ENCODE results near the gene RAB11FIP3. TPM values are rescaled to one million over a fixed set of nuclear protein-coding genes. Genes with fewer than 3 reads are reported as not detected.
A peak's percentile ranks its signal among the peaks of the same experiment; 100 is the strongest.

The RAB11FIP3 gene
- polyA plus RNA-seq, 1 donor = 114 TPM

- Histone ChIP-seq H3K4me1 (ENCODE audit: control insufficient read depth, insufficient read depth, low read length) (peaks cover 13% of the 10 kb centered on the region), H3K27ac (ENCODE audit: low read length) (peak overlapping the region; percentile 89), H3K9me3 (ENCODE audit: control insufficient read depth, low read depth, low read length) (no peaks in the 10 kb centered on the region), H3K4me3 (ENCODE audit: low read length) (peak overlapping the region; percentile 63), H3K36me3 (ENCODE audit: control insufficient read depth, insufficient read depth, low read length) (peaks cover 3% of the 10 kb centered on the region), H3K27me3 (ENCODE audit: control insufficient read depth, insufficient read depth, low read length) (no peaks in the 10 kb centered on the region)
- no peak for DNase-seq
- no CpG with 5 or more reads among the region's 31 CpGs for WGBS (ENCODE audit: insufficient coverage, low lambda C conversion rate)
Measured at GRCh38 chr16:424623-425081, 797 bp upstream of the RAB11FIP3 start.

- peaks cover 13% of the 10 kb centered on the region for H3K4me1 ChIP-seq (ENCODE audit: control insufficient read depth, insufficient read depth, low read length)
- no peak overlapping the region for H3K27ac ChIP-seq (ENCODE audit: low read length)
- H3K9me3 ChIP-seq (ENCODE audit: control insufficient read depth, low read depth, low read length) = no peaks in the 10 kb centered on the region
- peak overlapping the region; percentile 63 for H3K4me3 ChIP-seq (ENCODE audit: low read length)
- DNase-seq = peak in 1 of 2 donors; percentile 48
- peaks cover 3% of the 10 kb centered on the region for H3K36me3 ChIP-seq (ENCODE audit: control insufficient read depth, insufficient read depth, low read length)
- no CpG with 5 or more reads among the region's 63 CpGs for WGBS (ENCODE audit: insufficient coverage, low lambda C conversion rate)
- no peaks in the 10 kb centered on the region for H3K27me3 ChIP-seq (ENCODE audit: control insufficient read depth, insufficient read depth, low read length)
Measured at GRCh38 chr16:425740-426114, 278 bp downstream of the RAB11FIP3 start.

GRCh38 chr16:426115-426905 lies 861 bp downstream of the RAB11FIP3 start:
- Histone ChIP-seq H3K9me3 (ENCODE audit: control insufficient read depth, low read depth, low read length) (no peaks in the 10 kb centered on the region), H3K27ac (ENCODE audit: low read length) (peak overlapping the region; percentile 54), H3K4me3 (ENCODE audit: low read length) (peak overlapping the region; percentile 88)

GRCh38 chr16:426906-427249 lies 1.4 kb downstream of the RAB11FIP3 start:
- H3K4me3 ChIP-seq (ENCODE audit: low read length) = peak overlapping the region; percentile 88
- peaks cover 13% of the 10 kb centered on the region for H3K4me1 ChIP-seq (ENCODE audit: control insufficient read depth, insufficient read depth, low read length)
- H3K27me3 ChIP-seq (ENCODE audit: control insufficient read depth, insufficient read depth, low read length) = no peaks in the 10 kb centered on the region
- no peaks in the 10 kb centered on the region for H3K9me3 ChIP-seq (ENCODE audit: control insufficient read depth, low read depth, low read length)
- peak overlapping the region; percentile 54 for H3K27ac ChIP-seq (ENCODE audit: low read length)
- no CpG with 5 or more reads among the region's 13 CpGs for WGBS (ENCODE audit: insufficient coverage, low lambda C conversion rate)
- peaks cover 5% of the 10 kb centered on the region for H3K36me3 ChIP-seq (ENCODE audit: control insufficient read depth, insufficient read depth, low read length)
- peak in 1 of 2 donors; percentile 41 for DNase-seq

More at GRCh38 chr16:426115-426905, 861 bp downstream of the RAB11FIP3 start:
- peak in 1 of 2 donors; percentile 51 for DNase-seq
- Histone ChIP-seq H3K4me1 (ENCODE audit: control insufficient read depth, insufficient read depth, low read length) (peaks cover 13% of the 10 kb centered on the region), H3K36me3 (ENCODE audit: control insufficient read depth, insufficient read depth, low read length) (peaks cover 5% of the 10 kb centered on the region), H3K27me3 (ENCODE audit: control insufficient read depth, insufficient read depth, low read length) (no peaks in the 10 kb centered on the region)
- no CpG with 5 or more reads among the region's 97 CpGs for WGBS (ENCODE audit: insufficient coverage, low lambda C conversion rate)

- Histone ChIP-seq H3K27ac (ENCODE audit: low read length) (peak overlapping the region; percentile 54), H3K4me1 (ENCODE audit: control insufficient read depth, insufficient read depth, low read length) (peaks cover 13% of the 10 kb centered on the region)
- WGBS (ENCODE audit: insufficient coverage, low lambda C conversion rate) = no CpG with 5 or more reads among the region's 10 CpGs
Measured at GRCh38 chr16:427250-427649, 1.8 kb downstream of the RAB11FIP3 start.

GRCh38 chr16:430904-431303 lies 5.5 kb downstream of the RAB11FIP3 start:
- Histone ChIP-seq H3K27ac (ENCODE audit: low read length) (no peak overlapping the region), H3K9me3 (ENCODE audit: control insufficient read depth, low read depth, low read length) (no peaks in the 10 kb centered on the region), H3K27me3 (ENCODE audit: control insufficient read depth, insufficient read depth, low read length) (no peaks in the 10 kb centered on the region), H3K36me3 (ENCODE audit: control insufficient read depth, insufficient read depth, low read length) (peaks cover 10% of the 10 kb centered on the region), H3K4me3 (ENCODE audit: low read length) (no peak overlapping the region), H3K4me1 (ENCODE audit: control insufficient read depth, insufficient read depth, low read length) (peaks cover 6% of the 10 kb centered on the region)
- DNase-seq = no peak
- no CpG with 5 or more reads among the region's 7 CpGs for WGBS (ENCODE audit: insufficient coverage, low lambda C conversion rate)

More at GRCh38 chr16:427250-427649, 1.8 kb downstream of the RAB11FIP3 start:
- Histone ChIP-seq H3K9me3 (ENCODE audit: control insufficient read depth, low read depth, low read length) (no peaks in the 10 kb centered on the region), H3K36me3 (ENCODE audit: control insufficient read depth, insufficient read depth, low read length) (peaks cover 5% of the 10 kb centered on the region), H3K27me3 (ENCODE audit: control insufficient read depth, insufficient read depth, low read length) (no peaks in the 10 kb centered on the region), H3K4me3 (ENCODE audit: low read length) (peak overlapping the region; percentile 88)
- DNase-seq = peak; percentile 15 to 51

GRCh38 chr16:440627-441026 lies 15.2 kb downstream of the RAB11FIP3 start:
- peaks cover 21% of the 10 kb centered on the region for H3K36me3 ChIP-seq (ENCODE audit: control insufficient read depth, insufficient read depth, low read length)
- no peaks in the 10 kb centered on the region for H3K27me3 ChIP-seq (ENCODE audit: control insufficient read depth, insufficient read depth, low read length)
- no peaks in the 10 kb centered on the region for H3K9me3 ChIP-seq (ENCODE audit: control insufficient read depth, low read depth, low read length)
- no peak overlapping the region for H3K27ac ChIP-seq (ENCODE audit: low read length)
- WGBS (ENCODE audit: insufficient coverage, low lambda C conversion rate) = no CpG with 5 or more reads among the region's 6 CpGs
- DNase-seq = no peak
- H3K4me3 ChIP-seq (ENCODE audit: low read length) = no peak overlapping the region
- no peaks in the 10 kb centered on the region for H3K4me1 ChIP-seq (ENCODE audit: control insufficient read depth, insufficient read depth, low read length)

GRCh38 chr16:441447-441846 lies 16.0 kb downstream of the RAB11FIP3 start:
- no peaks in the 10 kb centered on the region for H3K9me3 ChIP-seq (ENCODE audit: control insufficient read depth, low read depth, low read length)
- WGBS (ENCODE audit: insufficient coverage, low lambda C conversion rate) = no CpG with 5 or more reads among the region's 6 CpGs
- H3K4me3 ChIP-seq (ENCODE audit: low read length) = no peak overlapping the region
- H3K27me3 ChIP-seq (ENCODE audit: control insufficient read depth, insufficient read depth, low read length) = no peaks in the 10 kb centered on the region
- no peaks in the 10 kb centered on the region for H3K4me1 ChIP-seq (ENCODE audit: control insufficient read depth, insufficient read depth, low read length)
- no peak overlapping the region for H3K27ac ChIP-seq (ENCODE audit: low read length)
- DNase-seq = no peak
- H3K36me3 ChIP-seq (ENCODE audit: control insufficient read depth, insufficient read depth, low read length) = peaks cover 20% of the 10 kb centered on the region

GRCh38 chr16:442976-443375 lies 17.5 kb downstream of the RAB11FIP3 start:
- WGBS (ENCODE audit: insufficient coverage, low lambda C conversion rate) = 94% methylated on average over 2 of the region's 6 CpGs
- DNase-seq = no peak
- Histone ChIP-seq H3K36me3 (ENCODE audit: control insufficient read depth, insufficient read depth, low read length) (peaks cover 18% of the 10 kb centered on the region), H3K9me3 (ENCODE audit: control insufficient read depth, low read depth, low read length) (no peaks in the 10 kb centered on the region), H3K4me1 (ENCODE audit: control insufficient read depth, insufficient read depth, low read length) (no peaks in the 10 kb centered on the region), H3K27ac (ENCODE audit: low read length) (no peak overlapping the region), H3K27me3 (ENCODE audit: control insufficient read depth, insufficient read depth, low read length) (no peaks in the 10 kb centered on the region), H3K4me3 (ENCODE audit: low read length) (no peak overlapping the region)

- no peak for DNase-seq
- no CpG with 5 or more reads among the region's 10 CpGs for WGBS (ENCODE audit: insufficient coverage, low lambda C conversion rate)
- no peak overlapping the region for H3K4me3 ChIP-seq (ENCODE audit: low read length)
- H3K27ac ChIP-seq (ENCODE audit: low read length) = no peak overlapping the region
- H3K4me1 ChIP-seq (ENCODE audit: control insufficient read depth, insufficient read depth, low read length) = no peaks in the 10 kb centered on the region
- no peaks in the 10 kb centered on the region for H3K27me3 ChIP-seq (ENCODE audit: control insufficient read depth, insufficient read depth, low read length)
- peaks cover 18% of the 10 kb centered on the region for H3K36me3 ChIP-seq (ENCODE audit: control insufficient read depth, insufficient read depth, low read length)
- H3K9me3 ChIP-seq (ENCODE audit: control insufficient read depth, low read depth, low read length) = no peaks in the 10 kb centered on the region
Measured at GRCh38 chr16:444027-444426, 18.6 kb downstream of the RAB11FIP3 start.

- peaks cover 7% of the 10 kb centered on the region for H3K4me1 ChIP-seq (ENCODE audit: control insufficient read depth, insufficient read depth, low read length)
- peaks cover 16% of the 10 kb centered on the region for H3K36me3 ChIP-seq (ENCODE audit: control insufficient read depth, insufficient read depth, low read length)
- no peaks in the 10 kb centered on the region for H3K27me3 ChIP-seq (ENCODE audit: control insufficient read depth, insufficient read depth, low read length)
- H3K27ac ChIP-seq (ENCODE audit: low read length) = no peak overlapping the region
- H3K9me3 ChIP-seq (ENCODE audit: control insufficient read depth, low read depth, low read length) = no peaks in the 10 kb centered on the region
- no CpG with 5 or more reads among the region's 4 CpGs for WGBS (ENCODE audit: insufficient coverage, low lambda C conversion rate)
- no peak overlapping the region for H3K4me3 ChIP-seq (ENCODE audit: low read length)
- no peak for DNase-seq
Measured at GRCh38 chr16:445566-445965, 20.1 kb downstream of the RAB11FIP3 start.
